Measurements from ENCODE around the gene GABRR1. TPM values are rescaled to one million over a fixed set of nuclear protein-coding genes. Genes with fewer than 3 reads are reported as not detected.

The GABRR1 gene
- total RNA-seq, 4 donors from 2014 or later, result 0.31 TPM; not detected in 3

- WGBS, 2 donors (ENCODE audit: low coverage in 1 of 2), result 75% methylated on average over 1 of the region's 1 CpG; no CpG with 5 or more reads in 1 of the 2 donors
- H3K9me3 ChIP-seq, result no peaks in the 10 kb centered on the region
- ATAC-seq, result no peak
- no peak overlapping the region for H3K27ac ChIP-seq
- no peak for TF ChIP-seq POLR2AphosphoS5 (IDR thresholded peaks at IDR 0.05)
- no peak for TF ChIP-seq POLR2A (IDR thresholded peaks at IDR 0.05)
- TF ChIP-seq CTCF (IDR thresholded peaks at IDR 0.05), result no peak
- TF ChIP-seq EP300 (IDR thresholded peaks at IDR 0.05), result no peak
- H3K4me3 ChIP-seq, result no peak overlapping the region
- H3K27me3 ChIP-seq, result no peaks in the 10 kb centered on the region
- no peaks in the 10 kb centered on the region for H3K4me1 ChIP-seq
- H3K36me3 ChIP-seq, result no peaks in the 10 kb centered on the region
Observed at GRCh38 chr6:89180971-89181370, 36.2 kb downstream of the GABRR1 start.

- no peak for TF ChIP-seq POLR2A (IDR thresholded peaks at IDR 0.05)
- TF ChIP-seq CTCF (IDR thresholded peaks at IDR 0.05), result no peak
- TF ChIP-seq EP300 (IDR thresholded peaks at IDR 0.05), result no peak
- TF ChIP-seq POLR2AphosphoS5 (IDR thresholded peaks at IDR 0.05), result no peak
- 90 to 95% methylated on average over 11 to 12 of the region's 13 CpGs for WGBS, 2 donors (ENCODE audit: low coverage in 1 of 2)
- H3K36me3 ChIP-seq, result no peaks in the 10 kb centered on the region
- H3K4me1 ChIP-seq, result no peaks in the 10 kb centered on the region
- no peaks in the 10 kb centered on the region for H3K9me3 ChIP-seq
- H3K4me3 ChIP-seq, result no peak overlapping the region
- no peaks in the 10 kb centered on the region for H3K27me3 ChIP-seq
- ATAC-seq, result no peak
- H3K27ac ChIP-seq, result no peak overlapping the region
Observed at GRCh38 chr6:89180112-89180511, 37.0 kb downstream of the GABRR1 start.

- 85 to 92% methylated on average over 4 of the region's 4 CpGs for WGBS, 2 donors (ENCODE audit: low coverage in 1 of 2)
- H3K27me3 ChIP-seq, result no peaks in the 10 kb centered on the region
- ATAC-seq, result no peak
- H3K27ac ChIP-seq, result no peak overlapping the region
- TF ChIP-seq CTCF (IDR thresholded peaks at IDR 0.05) (no peak), POLR2AphosphoS5 (IDR thresholded peaks at IDR 0.05) (no peak), POLR2A (IDR thresholded peaks at IDR 0.05) (no peak), EP300 (IDR thresholded peaks at IDR 0.05) (no peak)
- no peak overlapping the region for H3K4me3 ChIP-seq
- H3K4me1 ChIP-seq, result peaks cover 0 to 8% (median 0%) of the 10 kb centered on the region in 3 donors
- no peaks in the 10 kb centered on the region for H3K9me3 ChIP-seq
- H3K36me3 ChIP-seq, result no peaks in the 10 kb centered on the region
Observed at GRCh38 chr6:89173634-89174033, 43.5 kb downstream of the GABRR1 start.

- no peak for ATAC-seq
- 57 to 73% methylated on average over 2 to 6 of the region's 6 CpGs for WGBS, 2 donors (ENCODE audit: low coverage in 1 of 2)
- Histone ChIP-seq H3K9me3 (no peaks in the 10 kb centered on the region), H3K27ac (no peak overlapping the region), H3K4me3 (no peak overlapping the region), H3K36me3 (no peaks in the 10 kb centered on the region), H3K4me1 (peaks cover 0 to 8% (median 0%) of the 10 kb centered on the region in 3 donors), H3K27me3 (no peaks in the 10 kb centered on the region)
- TF ChIP-seq POLR2A (IDR thresholded peaks at IDR 0.05), result no peak
- TF ChIP-seq CTCF (IDR thresholded peaks at IDR 0.05), result no peak
- TF ChIP-seq EP300 (IDR thresholded peaks at IDR 0.05), result no peak
- no peak for TF ChIP-seq POLR2AphosphoS5 (IDR thresholded peaks at IDR 0.05)
Observed at GRCh38 chr6:89172131-89172530, 45.0 kb downstream of the GABRR1 start.

GRCh38 chr6:89162047-89162371 lies 55.1 kb downstream of the GABRR1 start:
- H3K4me3 ChIP-seq, result peak overlapping the region in 1 of 2 donors; percentile 23
- WGBS, 2 donors (ENCODE audit: low coverage in 1 of 2), result 23 to 26% methylated on average over 2 to 4 of the region's 4 CpGs
- peak; percentile 91 for ATAC-seq
- TF ChIP-seq POLR2AphosphoS5 (IDR thresholded peaks at IDR 0.05) (peak; percentile 74), POLR2A (IDR thresholded peaks at IDR 0.05) (no peak)
- H3K4me1 ChIP-seq, result peaks cover 3 to 53% (median 3%) of the 10 kb centered on the region in 3 donors
- H3K9me3 ChIP-seq, result no peaks in the 10 kb centered on the region
- no peaks in the 10 kb centered on the region for H3K27me3 ChIP-seq
- H3K36me3 ChIP-seq, result peaks cover 0 to 29% of the 10 kb centered on the region in 2 donors
- H3K27ac ChIP-seq, result peak overlapping the region; percentile 88 to 95 (median 90)
